Tibial nerve (tissue), 4 donors: ENCODE measurements around the gene UPB1.

ENCODE experiments used
- EP300 ChIP-seq, 2 donors: sonication (generic); formaldehyde crosslinking; IDR thresholded peaks; one replicate each; pipeline ENCODE4 v1.6.1; 2017; ENCODE audit warnings: antibody characterized with exemption in 2 of 2, mild to moderate bottlenecking in 1 of 2
- POLR2A ChIP-seq, 2 donors: fragments of 450-650 bp; IDR thresholded peaks; one replicate each; pipeline ENCODE4 v1.6.1; 2017; ENCODE audit warnings: antibody characterized with exemption in 2 of 2, mild to moderate bottlenecking in 2 of 2, moderate library complexity in 2 of 2
- TF ChIP-seq, protein P1 (sequence below), 5 experiments: fragments of 200-600 bp in 3 of 5; fragments of 450-650 bp in 2 of 5; sonication (generic) in 3 of 5; IDR thresholded peaks; one replicate each; pipeline ENCODE4 v1.5.1; 2016 to 2019; ENCODE audit warnings: antibody characterized with exemption in 5 of 5, mild to moderate bottlenecking in 3 of 5, moderate library complexity in 2 of 5

GRCh38 chr22:24555165-24556039, 60.3 kb downstream of the UPB1 start, which contains the start of gene SNRPD3:
- TF ChIP-seq, protein P1, sequence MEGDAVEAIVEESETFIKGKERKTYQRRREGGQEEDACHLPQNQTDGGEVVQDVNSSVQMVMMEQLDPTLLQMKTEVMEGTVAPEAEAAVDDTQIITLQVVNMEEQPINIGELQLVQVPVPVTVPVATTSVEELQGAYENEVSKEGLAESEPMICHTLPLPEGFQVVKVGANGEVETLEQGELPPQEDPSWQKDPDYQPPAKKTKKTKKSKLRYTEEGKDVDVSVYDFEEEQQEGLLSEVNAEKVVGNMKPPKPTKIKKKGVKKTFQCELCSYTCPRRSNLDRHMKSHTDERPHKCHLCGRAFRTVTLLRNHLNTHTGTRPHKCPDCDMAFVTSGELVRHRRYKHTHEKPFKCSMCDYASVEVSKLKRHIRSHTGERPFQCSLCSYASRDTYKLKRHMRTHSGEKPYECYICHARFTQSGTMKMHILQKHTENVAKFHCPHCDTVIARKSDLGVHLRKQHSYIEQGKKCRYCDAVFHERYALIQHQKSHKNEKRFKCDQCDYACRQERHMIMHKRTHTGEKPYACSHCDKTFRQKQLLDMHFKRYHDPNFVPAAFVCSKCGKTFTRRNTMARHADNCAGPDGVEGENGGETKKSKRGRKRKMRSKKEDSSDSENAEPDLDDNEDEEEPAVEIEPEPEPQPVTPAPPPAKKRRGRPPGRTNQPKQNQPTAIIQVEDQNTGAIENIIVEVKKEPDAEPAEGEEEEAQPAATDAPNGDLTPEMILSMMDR (IDR thresholded peaks at IDR 0.05): peak in 3 of 5 experiments; percentile 12 to 81 (median 70)
- TF ChIP-seq POLR2A (IDR thresholded peaks at IDR 0.05) (peak; percentile 28 to 32), EP300 (IDR thresholded peaks at IDR 0.05) (peak; percentile 63 to 95)
